HepG2 (cell line): ENCODE measurements around the gene ZNHIT6. TPM values are rescaled to one million over a fixed set of nuclear protein-coding genes. Genes with fewer than 3 reads are reported as not detected.

Experiments used
- PRDM10 ChIP-seq: sonication (generic); formaldehyde crosslinking; IDR thresholded peaks from 2 replicates; pipeline ENCODE4 v1.4.0; 2020; ENCODE audit warnings: low read depth, missing genetic modification reagents
- SMAD3 ChIP-seq: sonication (generic); formaldehyde crosslinking; IDR thresholded peaks from 2 replicates; pipeline ENCODE4 v1.4.0; 2020; ENCODE audit warnings: missing genetic modification reagents
- ZNF687 ChIP-seq: sonication (generic); formaldehyde crosslinking; IDR thresholded peaks from 2 replicates; pipeline ENCODE4 v1.5.1; 2020; ENCODE audit warnings: mild to moderate bottlenecking, missing genetic modification reagents, moderate library complexity
- polyA plus RNA-seq, 8 experiments: library from polyadenylated mRNA; depleted of rRNA in 3 of 8; stranded (reverse) in 7 of 8; unstranded in 1 of 8; fragments of >200 nt; fragmentation: Illumina TruSeq in 4 of 8; extraction: Trizol in 4 of 8; gene quantifications; 2 replicates each; pipeline versions ENCODE4 v1.2.1 to v1.2.3, GENCODE V29; 2011 to 2016; ENCODE audit warnings: low read depth in 4 of 8, missing spikeins in 1 of 8, mixed read lengths in 1 of 8; ENCODE audit not compliant: insufficient read depth in 1 of 8
- total RNA-seq, 5 experiments: library from RNA; depleted of rRNA; stranded (reverse); fragments of >200 nt; fragmentation: Illumina TruSeq; extraction: Trizol; gene quantifications; 2 replicates each; pipeline ENCODE4 v1.2.3, GENCODE V29; 2016; ENCODE audit warnings: low read depth in 1 of 5

The ZNHIT6 gene
- total and polyA plus RNA-seq, 2 of the 13 experiments (the other 11 are each of a cell fraction or from before 2014, with no cell fraction given) = 6.0 to 15.2 TPM

GRCh38 chr1:85683292-85684025 lies 24.8 kb downstream of the ZNHIT6 start (continued):
- TF ChIP-seq ZNF687 (CRISPR knock-in tag) (no peak), PRDM10 (CRISPR knock-in tag) (no peak), SMAD3 (no peak)
